ENCODE measurements around the gene SMAD6. TPM values are rescaled to one million over a fixed set of nuclear protein-coding genes. Genes with fewer than 3 reads are reported as not detected.

Gene SMAD6
- total and polyA plus RNA-seq, 11 donors: 10.4 to 65.9 (median 20.6) TPM

GRCh38 chr15:66787489-66787871 is 85.4 kb downstream of the SMAD6 start:
- ATAC-seq (no peak), DNase-seq (no peak)
- Histone ChIP-seq H3K36me3 (peaks cover 0 to 11% (median 0%) of the 10 kb centered on the region in 9 donors), H3K27me3 (no peaks in the 10 kb centered on the region), H3K9me3 (no peaks in the 10 kb centered on the region), H3K27ac (no peak overlapping the region), H3K4me1 (peaks cover 0 to 17% (median 3%) of the 10 kb centered on the region in 12 donors), H3K4me3 (no peak overlapping the region)
- WGBS, 4 donors: 94 to 100% (median 97%) methylated on average over 1 of the region's 1 CpG
- TF ChIP-seq, protein P1, sequence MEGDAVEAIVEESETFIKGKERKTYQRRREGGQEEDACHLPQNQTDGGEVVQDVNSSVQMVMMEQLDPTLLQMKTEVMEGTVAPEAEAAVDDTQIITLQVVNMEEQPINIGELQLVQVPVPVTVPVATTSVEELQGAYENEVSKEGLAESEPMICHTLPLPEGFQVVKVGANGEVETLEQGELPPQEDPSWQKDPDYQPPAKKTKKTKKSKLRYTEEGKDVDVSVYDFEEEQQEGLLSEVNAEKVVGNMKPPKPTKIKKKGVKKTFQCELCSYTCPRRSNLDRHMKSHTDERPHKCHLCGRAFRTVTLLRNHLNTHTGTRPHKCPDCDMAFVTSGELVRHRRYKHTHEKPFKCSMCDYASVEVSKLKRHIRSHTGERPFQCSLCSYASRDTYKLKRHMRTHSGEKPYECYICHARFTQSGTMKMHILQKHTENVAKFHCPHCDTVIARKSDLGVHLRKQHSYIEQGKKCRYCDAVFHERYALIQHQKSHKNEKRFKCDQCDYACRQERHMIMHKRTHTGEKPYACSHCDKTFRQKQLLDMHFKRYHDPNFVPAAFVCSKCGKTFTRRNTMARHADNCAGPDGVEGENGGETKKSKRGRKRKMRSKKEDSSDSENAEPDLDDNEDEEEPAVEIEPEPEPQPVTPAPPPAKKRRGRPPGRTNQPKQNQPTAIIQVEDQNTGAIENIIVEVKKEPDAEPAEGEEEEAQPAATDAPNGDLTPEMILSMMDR (IDR thresholded peaks at IDR 0.05): no peak
- no peak for TF ChIP-seq POLR2A (IDR thresholded peaks at IDR 0.05)
- intact Hi-C loops (cut with DNase I): loop anchor here in 2 of 10 donors (5.0 kb wide), 1 partner anchor 65 kb away; no protein-coding TSS in a partner anchor

- no peak for TF ChIP-seq POLR2A (IDR thresholded peaks at IDR 0.05)
- TF ChIP-seq, protein P1 (IDR thresholded peaks at IDR 0.05): no peak
- DNase-seq: no peak
- peaks cover 0 to 13% (median 2%) of the 10 kb centered on the region in 12 donors for H3K4me1 ChIP-seq
- WGBS, 4 donors: 93 to 99% (median 94%) methylated on average over 4 of the region's 4 CpGs
- no peak for ATAC-seq
- H3K27me3 ChIP-seq: no peaks in the 10 kb centered on the region
- no peak overlapping the region for H3K4me3 ChIP-seq
- H3K36me3 ChIP-seq: peaks cover 0 to 7% (median 0%) of the 10 kb centered on the region in 9 donors
- intact Hi-C loops (cut with DNase I): loop anchor here in 2 of 10 donors (5.0 kb wide), 1 partner anchor 64 kb away; no protein-coding TSS in a partner anchor
- no peaks in the 10 kb centered on the region for H3K9me3 ChIP-seq
- no peak overlapping the region for H3K27ac ChIP-seq
These were observed 86.0 kb downstream of the SMAD6 start for GRCh38 chr15:66788024-66788423.

DNA sequence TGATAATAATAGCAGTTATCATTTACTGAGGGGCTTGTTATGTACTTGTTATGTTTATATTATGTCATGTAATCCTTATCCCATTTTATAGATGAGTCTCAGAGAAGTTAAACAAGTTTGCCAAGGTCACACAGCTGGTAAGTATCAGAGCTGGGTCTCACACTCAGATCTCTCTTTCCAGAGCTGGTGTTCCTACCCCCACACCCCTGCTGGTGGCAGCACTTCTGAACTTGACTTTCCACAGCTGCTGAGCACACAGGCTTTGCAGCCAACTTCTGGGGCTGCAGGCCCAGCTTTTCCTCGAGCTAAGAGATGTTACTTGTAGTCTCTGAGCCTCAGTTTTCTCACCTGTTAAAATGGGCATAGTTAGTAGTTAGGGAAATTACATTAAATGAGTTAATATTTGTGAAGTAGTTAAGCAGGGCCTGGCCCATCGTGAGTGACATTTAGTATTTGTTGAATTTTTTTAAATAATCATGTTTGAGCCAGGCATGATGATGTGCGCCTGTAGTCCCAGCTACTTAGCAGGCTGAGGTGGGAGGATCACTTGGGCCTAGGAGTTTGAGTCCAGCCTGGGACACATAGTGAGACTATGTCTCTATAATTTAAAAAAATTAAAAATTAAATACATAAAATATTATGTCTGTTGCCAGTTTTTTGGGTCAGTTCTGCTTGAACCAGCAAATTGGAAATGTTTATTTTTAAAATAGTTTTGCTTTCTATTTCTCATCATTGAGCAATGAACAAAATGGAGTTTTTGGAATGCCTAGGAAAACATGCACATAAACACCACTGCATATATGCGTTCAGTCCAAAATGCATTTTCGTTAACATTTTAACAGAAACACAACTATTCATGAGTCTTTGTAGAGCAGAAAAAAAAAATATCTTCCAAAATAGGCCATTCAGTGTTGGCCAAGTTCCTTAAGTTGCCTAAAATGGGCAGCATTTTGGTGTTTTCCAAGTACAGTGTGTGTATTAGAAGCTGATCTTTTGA is 87.3 kb downstream of the SMAD6 start:
- no peaks in the 10 kb centered on the region for H3K27me3 ChIP-seq
- intact Hi-C loops (cut with DNase I): loop anchor here in 3 of 10 donors (1.0 to 5.0 kb wide), 2 partner anchors 62 to 63 kb away; no protein-coding TSS in a partner anchor
- no peak overlapping the region for H3K27ac ChIP-seq
- H3K4me3 ChIP-seq: no peak overlapping the region
- no peaks in the 10 kb centered on the region for H3K9me3 ChIP-seq
- 63 to 81% (median 77%) methylated on average over 5 of the region's 5 CpGs for whole genome bisulfite sequencing, 4 donors
- ATAC-seq (peak in 3 of 4 donors; percentile 71 to 79 (median 73)), DNase-seq (peak in 2 of 5 donors; percentile 60 to 66)
- no peaks in the 10 kb centered on the region for H3K36me3 ChIP-seq
- H3K4me1 ChIP-seq: peaks cover 0 to 13% (median 0%) of the 10 kb centered on the region in 12 donors
- TF ChIP-seq, protein P1 (IDR thresholded peaks at IDR 0.05): peak; percentile 24 to 57 (median 40)
- no peak for TF ChIP-seq POLR2A (IDR thresholded peaks at IDR 0.05)

DNA sequence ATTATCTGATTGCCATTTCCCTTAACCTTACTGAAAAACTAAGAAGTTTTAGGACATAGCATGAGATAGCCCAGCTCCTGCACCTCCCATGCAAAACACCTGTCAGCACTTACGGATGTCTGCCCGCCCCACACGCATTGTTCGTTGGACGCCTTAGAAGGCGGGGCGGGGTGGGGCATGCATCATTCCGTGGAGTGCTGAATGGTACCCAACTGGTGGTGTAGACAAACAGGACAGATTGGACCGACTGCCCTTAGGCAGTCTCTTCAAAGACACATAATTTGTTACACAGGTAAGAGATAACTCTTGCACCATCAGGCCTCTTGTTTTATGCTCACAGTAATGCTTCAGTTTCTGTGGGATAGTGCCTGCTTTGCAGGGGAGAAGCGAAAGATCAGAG is 93.8 kb downstream of the SMAD6 start:
- Histone ChIP-seq H3K9me3 (no peaks in the 10 kb centered on the region), H3K4me3 (no peak overlapping the region), H3K27me3 (no peaks in the 10 kb centered on the region), H3K27ac (no peak overlapping the region), H3K36me3 (no peaks in the 10 kb centered on the region), H3K4me1 (no peaks in the 10 kb centered on the region)
- TF ChIP-seq POLR2A (IDR thresholded peaks at IDR 0.05): no peak
- TF ChIP-seq, protein P1 (IDR thresholded peaks at IDR 0.05): no peak
- 91 to 96% (median 94%) methylated on average over 10 of the region's 10 CpGs for whole genome bisulfite sequencing, 4 donors
- intact Hi-C loops (cut with DNase I): no loop called here
- peak in 1 of 5 donors; percentile 6 for DNase-seq
- no peak for ATAC-seq

Data from heart left ventricle (tissue), 16 donors.